MM.1S (cell line): ENCODE data around the gene EML5.

ENCODE experiments used
- DNase-seq: peaks from one replicate; pipeline ENCODE4 v3.0.0-alpha.2; 2015
- H2AFZ ChIP-seq: fragments of 300-600 bp; sonication (generic); 2 replicates; pipeline ENCODE4 v1.6.0; 2016; ENCODE audit warnings: antibody characterized with exemption, low read length
- H3F3A ChIP-seq: fragments of 300-600 bp; sonication (generic); 2 replicates; pipeline ENCODE4 v1.6.1; 2016; ENCODE audit warnings: mild to moderate bottlenecking, antibody characterized with exemption, low read length, moderate library complexity, mixed read lengths; ENCODE audit not compliant: insufficient read depth
- H3K27ac ChIP-seq: fragments of 300-600 bp; sonication (generic); 2 replicates; pipeline ENCODE4 v1.5.1; 2016; ENCODE audit warnings: mild to moderate bottlenecking, low read length
- H3K27me3 ChIP-seq: fragments of 300-600 bp; sonication (generic); replicated peaks from 2 replicates; pipeline ENCODE4 v1.6.0; 2016; ENCODE audit warnings: low read length; ENCODE audit not compliant: insufficient read depth
- H3K36me3 ChIP-seq: fragments of 300-600 bp; sonication (generic); replicated peaks from 2 replicates; pipeline ENCODE4 v1.6.1; 2016; ENCODE audit warnings: mild to moderate bottlenecking, low read length, mixed read lengths; ENCODE audit not compliant: insufficient read depth
- H3K4me1 ChIP-seq: fragments of 300-600 bp; sonication (generic); 2 replicates; pipeline ENCODE4 v1.6.1; 2016; ENCODE audit warnings: low read length, mixed read lengths
- H3K4me2 ChIP-seq: fragments of 300-600 bp; sonication (generic); 2 replicates; pipeline ENCODE4 v1.6.0; 2016; ENCODE audit warnings: low read depth, low read length
- H3K4me3 ChIP-seq: fragments of 300-600 bp; sonication (generic); 2 replicates; pipeline ENCODE4 v1.5.1; 2016; ENCODE audit warnings: low read length, mixed read lengths
- H3K79me2 ChIP-seq: fragments of 300-600 bp; sonication (generic); 2 replicates; pipeline ENCODE4 v1.6.1; 2016; ENCODE audit warnings: mixed run types, low read length, mixed read lengths
- H3K9ac ChIP-seq: fragments of 300-600 bp; sonication (generic); 2 replicates; pipeline ENCODE4 v1.6.1; 2016; ENCODE audit warnings: low read length, mixed read lengths
- H3K9me2 ChIP-seq: fragments of 300-600 bp; sonication (generic); replicated peaks from 2 replicates; pipeline ENCODE4 v1.6.1; 2016; ENCODE audit warnings: mild to moderate bottlenecking, low read length, mixed read lengths; ENCODE audit not compliant: insufficient read depth
- H3K9me3 ChIP-seq: fragments of 300-600 bp; sonication (generic); replicated peaks from 2 replicates; pipeline ENCODE4 v1.6.1; 2016; ENCODE audit warnings: mild to moderate bottlenecking, low read length, mixed read lengths; ENCODE audit not compliant: insufficient read depth
- H4K20me1 ChIP-seq: fragments of 300-600 bp; sonication (generic); 2 replicates; pipeline ENCODE4 v1.6.1; 2016; ENCODE audit warnings: mild to moderate bottlenecking, low read length, moderate library complexity, mixed read lengths; ENCODE audit not compliant: insufficient read depth
- CTCF ChIP-seq: fragments of 300-600 bp; sonication (generic); IDR thresholded peaks from 2 replicates; pipeline ENCODE4 v1.5.1; 2016; ENCODE audit warnings: antibody characterized with exemption, low read length, mixed read lengths
- EZH2 ChIP-seq: fragments of 300-600 bp; sonication (generic); optimal IDR thresholded peaks from 2 replicates; pipeline ENCODE3; 2017; ENCODE audit warnings: low read depth, mild to moderate bottlenecking, antibody characterized with exemption, low read length, mixed read lengths
- EZH2phosphoT487 ChIP-seq: fragments of 300-600 bp; sonication (generic); IDR thresholded peaks from 2 replicates; pipeline ENCODE4 v1.6.1; 2018; ENCODE audit warnings: antibody characterized with exemption, low read length

Gene EML5

GRCh38 chr14:88710709-88711108, 82.0 kb downstream of the EML5 start:
- no peaks in the 10 kb centered on the region for H3K9me3 ChIP-seq
- H3K9ac ChIP-seq: no peak overlapping the region
- H3K4me3 ChIP-seq: no peak overlapping the region
- H3K36me3 ChIP-seq: no peaks in the 10 kb centered on the region
- no peaks in the 10 kb centered on the region for H3K9me2 ChIP-seq
- H3K27ac ChIP-seq: no peak overlapping the region
- no peak overlapping the region for H3K4me2 ChIP-seq
- H4K20me1 ChIP-seq: no peaks in the 10 kb centered on the region
- TF ChIP-seq CTCF (no peak), EZH2 (no peak), EZH2phosphoT487 (no peak)
- no peak overlapping the region for H2AFZ ChIP-seq
- no peaks in the 10 kb centered on the region for H3K4me1 ChIP-seq
- no peaks in the 10 kb centered on the region for H3K27me3 ChIP-seq
- no peaks in the 10 kb centered on the region for H3F3A ChIP-seq
- no peak for DNase-seq
- H3K79me2 ChIP-seq: no peaks in the 10 kb centered on the region

- no peaks in the 10 kb centered on the region for H3F3A ChIP-seq
These were observed 85.7 kb downstream of the EML5 start for GRCh38 chr14:88707088-88707487.

GRCh38 chr14:88706425-88706824, 86.3 kb downstream of the EML5 start:
- H3K9me2 ChIP-seq: no peaks in the 10 kb centered on the region
- no peaks in the 10 kb centered on the region for H4K20me1 ChIP-seq
- H2AFZ ChIP-seq: no peak overlapping the region
- H3K27ac ChIP-seq: no peak overlapping the region
- no peak overlapping the region for H3K4me3 ChIP-seq
- H3K79me2 ChIP-seq: no peaks in the 10 kb centered on the region
- H3K27me3 ChIP-seq: no peaks in the 10 kb centered on the region
- H3K4me2 ChIP-seq: no peak overlapping the region
- no peaks in the 10 kb centered on the region for H3F3A ChIP-seq
- DNase-seq: no peak
- no peak overlapping the region for H3K9ac ChIP-seq
- H3K4me1 ChIP-seq: no peaks in the 10 kb centered on the region
- no peaks in the 10 kb centered on the region for H3K9me3 ChIP-seq
- no peaks in the 10 kb centered on the region for H3K36me3 ChIP-seq
- no peak for TF ChIP-seq CTCF
- TF ChIP-seq EZH2phosphoT487: no peak
- TF ChIP-seq EZH2: no peak

More at GRCh38 chr14:88707088-88707487, 85.7 kb downstream of the EML5 start:
- TF ChIP-seq CTCF (no peak), EZH2phosphoT487 (no peak), EZH2 (no peak)
- Histone ChIP-seq H3K4me3 (no peak overlapping the region), H3K9ac (no peak overlapping the region), H3K9me2 (no peaks in the 10 kb centered on the region), H4K20me1 (no peaks in the 10 kb centered on the region), H3K36me3 (no peaks in the 10 kb centered on the region), H3K27me3 (no peaks in the 10 kb centered on the region), H3K9me3 (no peaks in the 10 kb centered on the region), H3K4me1 (no peaks in the 10 kb centered on the region), H3K27ac (no peak overlapping the region), H2AFZ (no peak overlapping the region), H3K79me2 (no peaks in the 10 kb centered on the region), H3K4me2 (no peak overlapping the region)
- no peak for DNase-seq
